Right renal pelvis (tissue), 4 donors: ENCODE data around the gene TGIF2. TPM values are rescaled to one million over a fixed set of nuclear protein-coding genes. Genes with fewer than 3 reads are reported as not detected.
A peak's percentile ranks its signal among the peaks of the same experiment; 100 is the strongest.

ENCODE experiments used
- DNase-seq, 4 donors: peaks; one replicate each; pipeline ENCODE4 v3.0.0-alpha.2; 2013; ENCODE audit warnings: low read depth in 4 of 4, low spot score in 3 of 4, missing footprints in 1 of 4
- polyA plus RNA-seq, 4 donors: library from polyadenylated mRNA; unstranded; fragments of 120-200 nt; gene quantifications; one replicate each; pipeline ENCODE4 v1.2.1, GENCODE V29; 2013; ENCODE audit not compliant: insufficient read length in 4 of 4

Gene TGIF2
- polyA plus RNA-seq, 4 donors, result 53.9 to 66.3 (median 63.0) TPM

DNA sequence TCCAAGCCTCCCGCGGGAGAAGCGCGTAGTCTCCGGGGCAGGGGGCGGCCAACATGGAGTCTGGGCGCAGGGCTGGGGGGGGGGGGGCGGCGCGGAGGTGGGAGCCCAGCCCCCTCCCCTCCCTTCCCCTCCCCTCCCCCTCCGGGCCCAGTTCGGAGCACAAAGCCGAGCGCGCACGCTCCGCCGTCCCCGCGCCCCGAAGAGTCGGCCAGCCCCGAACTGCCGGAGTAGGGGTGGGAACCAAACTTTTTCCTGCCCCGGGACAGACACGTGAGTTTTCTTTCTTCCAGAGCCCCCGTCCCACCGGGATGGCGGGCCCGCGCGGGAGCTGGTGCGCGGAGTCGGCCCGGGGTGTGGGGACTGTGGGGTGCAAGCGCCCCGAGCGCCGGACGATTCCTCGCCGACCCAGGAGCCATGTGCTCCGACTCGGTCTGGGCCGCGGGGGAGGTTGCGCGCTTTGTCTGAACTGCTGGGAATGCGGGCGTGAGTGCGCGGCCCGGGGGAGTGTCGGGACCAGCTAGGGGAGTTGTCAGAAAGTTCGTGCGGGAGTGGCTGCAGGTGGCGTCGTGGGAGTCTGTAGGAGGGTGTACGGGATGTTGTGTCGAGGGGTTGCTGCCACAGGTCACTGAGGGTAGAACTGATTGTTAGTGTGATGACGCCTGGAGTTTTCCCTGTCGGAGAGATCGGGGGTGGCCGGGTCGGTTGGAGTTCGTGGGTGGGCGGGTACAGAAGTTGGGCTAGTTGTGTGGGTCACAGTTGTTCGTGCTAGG, 1.2 kb downstream of the TGIF2 start:
- peak in 2 of 4 donors; percentile 60 to 68 for DNase-seq

DNA sequence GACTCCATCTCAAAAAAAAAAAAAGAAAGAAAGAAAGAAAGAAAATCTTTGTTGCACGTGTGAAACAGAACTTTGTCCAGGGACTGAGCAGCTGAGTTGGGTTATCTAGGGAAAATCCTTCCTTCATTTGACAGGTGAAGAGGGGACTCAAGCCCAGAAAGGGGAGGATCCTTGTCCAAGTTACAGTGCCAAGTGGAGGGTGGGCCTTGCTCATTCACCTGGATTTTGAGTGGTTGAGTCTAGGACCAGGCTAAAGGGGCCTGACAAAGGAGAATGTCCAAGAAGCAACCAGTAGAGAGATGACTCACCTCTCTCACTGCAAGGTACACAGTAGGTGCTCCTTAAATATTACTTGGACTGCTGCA, 2.7 kb downstream of the TGIF2 start:
- no peak for DNase-seq

DNA sequence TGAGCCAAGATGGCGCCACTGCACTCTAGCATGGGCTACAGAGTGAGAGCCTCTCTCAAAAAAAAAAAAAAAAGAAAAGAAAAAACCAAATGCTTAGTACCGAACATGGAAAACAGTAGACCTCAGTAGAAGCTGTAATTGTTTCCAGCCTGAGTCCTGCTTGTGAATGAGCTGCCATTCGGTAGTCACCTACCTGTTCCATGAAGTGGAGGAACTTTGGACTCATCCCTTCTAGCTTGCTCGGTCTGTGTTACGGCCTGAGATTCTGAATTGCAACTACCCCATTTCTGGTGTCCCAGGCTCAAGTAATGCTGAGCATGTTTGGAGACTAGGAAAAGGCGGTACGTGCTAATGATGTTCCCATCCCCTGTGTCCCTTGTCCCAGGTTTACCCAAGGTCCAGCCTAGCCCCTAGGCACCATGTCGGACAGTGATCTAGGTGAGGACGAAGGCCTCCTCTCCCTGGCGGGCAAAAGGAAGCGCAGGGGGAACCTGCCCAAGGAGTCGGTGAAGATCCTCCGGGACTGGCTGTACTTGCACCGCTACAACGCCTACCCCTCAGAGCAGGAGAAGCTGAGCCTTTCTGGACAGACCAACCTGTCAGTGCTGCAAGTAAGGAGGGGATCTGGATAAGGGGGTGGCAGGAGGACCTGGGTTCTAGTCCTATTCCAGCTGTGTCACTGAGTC, 5.1 kb downstream of the TGIF2 start:
- no peak for DNase-seq

GRCh38 chr20:36579996-36580545, 6.7 kb downstream of the TGIF2 start:
- no peak for DNase-seq

DNA sequence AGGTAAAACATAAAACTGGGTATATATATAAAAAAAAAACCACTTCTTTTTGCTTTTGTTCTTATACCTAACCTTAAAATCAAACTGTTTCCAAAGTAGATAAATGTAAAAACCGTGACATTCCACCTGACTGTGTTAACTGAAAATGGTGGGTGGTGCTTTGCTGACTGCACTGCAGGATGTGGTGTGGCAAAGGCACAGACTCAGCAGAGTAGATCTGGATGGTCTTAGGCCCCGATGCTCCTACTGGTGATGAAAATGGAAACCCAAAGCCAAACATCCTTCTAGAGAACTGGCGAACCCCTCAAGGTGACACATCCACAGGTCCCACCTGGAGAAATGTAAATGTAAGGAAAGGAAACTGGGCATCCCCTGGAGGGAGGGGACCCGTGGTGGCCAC, 8.9 kb downstream of the TGIF2 start:
- DNase-seq, result no peak

DNA sequence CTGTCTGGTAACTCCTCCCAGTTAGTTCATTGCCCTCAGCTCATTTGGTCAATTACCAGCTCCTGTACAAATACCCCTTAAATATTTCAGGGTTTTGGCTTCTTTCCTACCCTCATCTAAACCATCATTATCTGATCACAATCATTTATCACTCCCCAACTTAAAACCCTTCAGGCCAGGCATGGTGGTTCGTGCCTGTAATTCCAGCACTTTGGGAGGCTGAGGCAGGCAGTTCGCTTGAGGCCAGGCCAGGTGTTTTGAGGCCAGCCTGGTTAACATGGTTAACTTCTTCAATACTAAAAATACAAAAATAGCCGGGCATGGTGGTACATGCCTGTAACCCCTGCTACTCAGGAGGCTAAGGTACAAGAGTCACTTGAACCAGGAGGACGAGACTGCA, 9.4 kb downstream of the TGIF2 start:
- DNase-seq, result no peak

DNA sequence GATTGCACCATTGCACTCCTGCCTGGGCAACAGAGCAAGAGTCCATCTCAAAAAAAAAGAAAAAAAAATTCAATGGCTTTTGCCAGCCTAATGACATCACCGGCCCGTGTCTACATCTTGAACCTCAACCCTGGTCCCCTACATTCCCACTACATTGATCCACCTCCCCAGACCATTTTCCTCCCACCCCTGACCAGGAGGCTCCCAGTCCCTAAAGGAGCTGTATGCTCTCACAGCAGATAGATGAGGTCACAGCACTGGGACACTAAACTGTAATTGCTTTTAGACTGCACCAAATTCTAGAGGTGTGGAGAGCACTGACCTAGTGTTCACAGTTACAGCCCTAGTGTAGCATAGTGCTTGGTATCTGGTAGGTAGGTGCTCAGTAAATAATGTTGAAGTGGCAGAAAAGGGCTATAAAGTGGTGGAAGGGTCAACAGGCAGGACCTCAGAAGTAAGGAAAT, 10.7 kb downstream of the TGIF2 start:
- DNase-seq, result no peak

GRCh38 chr20:36585410-36586125, 12.2 kb downstream of the TGIF2 start:
- no peak for DNase-seq

DNA sequence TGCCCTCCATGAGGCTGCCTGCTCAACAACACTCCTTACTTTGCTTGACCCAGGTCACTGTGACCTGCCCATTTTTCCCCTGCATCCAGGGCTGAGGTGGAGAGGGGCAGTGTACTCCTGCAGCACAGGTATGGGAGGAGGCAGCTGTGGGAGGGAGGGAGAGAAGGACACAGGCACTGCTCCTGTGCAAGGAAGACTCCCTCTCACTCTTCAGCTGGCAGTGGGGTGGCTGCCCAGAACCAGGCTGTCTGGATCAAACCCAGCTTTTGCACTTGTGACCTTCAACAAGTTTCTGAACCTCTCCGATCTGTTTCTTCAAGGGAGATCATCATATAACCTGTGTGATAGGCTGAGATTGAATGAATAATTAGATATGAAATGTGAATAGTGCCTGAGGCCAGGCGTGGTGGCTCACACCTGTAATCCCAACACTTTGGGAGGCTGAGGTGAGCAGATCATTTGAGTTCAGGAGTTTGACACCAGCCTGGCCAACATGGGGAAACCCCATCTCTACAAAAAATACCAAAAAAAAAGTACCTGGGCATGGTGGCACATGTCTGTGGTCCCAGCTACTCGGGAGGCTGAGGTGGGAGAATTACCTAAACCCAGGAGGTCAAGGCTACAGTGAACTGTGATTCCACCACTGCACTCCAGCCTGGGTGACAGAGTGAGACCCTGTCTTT, 14.1 kb downstream of the TGIF2 start:
- DNase-seq, result no peak

- no peak for DNase-seq
Observed at GRCh38 chr20:36591281-36591680, 17.9 kb downstream of the TGIF2 start.

DNA sequence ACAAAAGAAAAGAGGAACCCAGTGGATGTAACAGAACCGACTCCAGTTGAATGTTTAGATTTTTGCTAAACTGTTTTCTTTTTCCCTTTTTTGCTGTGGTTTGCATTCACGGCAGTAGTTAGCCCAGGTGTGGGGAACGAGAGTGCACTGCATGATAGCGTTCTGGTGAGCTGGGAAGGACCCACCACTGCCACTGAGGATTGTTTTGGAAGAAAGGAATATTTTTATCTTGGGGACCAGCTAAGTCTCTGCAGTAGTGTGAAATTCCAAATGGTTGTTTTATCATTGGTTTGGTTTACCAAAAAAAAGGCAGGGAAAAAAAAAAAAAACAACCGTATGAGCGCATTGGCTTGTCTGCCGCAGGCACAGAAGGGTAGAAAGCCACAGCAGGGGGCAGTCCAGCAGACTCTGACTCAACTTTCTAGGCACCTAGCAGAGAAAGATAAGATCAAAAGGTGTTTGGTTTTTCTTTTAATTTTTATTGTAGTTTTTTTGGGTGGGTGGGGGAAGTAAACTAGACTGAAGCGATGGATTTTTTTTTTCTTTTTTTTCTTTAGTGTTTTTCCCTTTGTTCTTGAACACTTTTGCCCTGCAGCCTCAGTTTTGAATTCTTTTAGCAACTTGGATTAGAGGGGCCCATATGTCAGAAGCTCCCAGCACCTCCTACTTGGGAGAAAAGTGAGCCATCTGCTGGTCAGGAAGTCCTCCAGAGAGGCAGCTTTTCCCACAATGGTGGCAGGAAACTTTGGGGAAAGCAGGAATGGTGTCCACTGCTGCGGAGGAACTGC, 18.7 kb downstream of the TGIF2 start:
- DNase-seq, result no peak

GRCh38 chr20:36593347-36593929, 20.0 kb downstream of the TGIF2 start:
- no peak for DNase-seq

DNA sequence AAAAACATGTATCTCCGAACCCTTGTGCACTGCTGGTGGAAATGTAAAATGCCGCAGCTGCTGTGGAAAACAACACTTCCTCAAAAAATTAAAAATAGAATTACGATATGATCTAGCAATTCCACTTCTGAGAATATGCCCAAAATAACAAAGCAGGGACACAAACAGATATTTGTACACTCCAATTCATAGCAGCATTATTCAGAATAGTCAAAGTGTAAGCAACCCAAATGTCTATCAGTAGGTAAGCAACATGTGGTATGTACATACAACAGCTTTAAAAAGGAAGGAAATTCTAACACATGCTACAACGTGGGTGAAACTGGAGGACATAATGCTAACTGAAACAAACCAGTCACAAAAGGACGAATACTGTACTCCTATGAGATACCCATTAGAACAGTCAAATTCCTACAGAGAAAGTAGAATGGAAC, 26.5 kb downstream of the TGIF2 start:
- no peak for DNase-seq

GRCh38 chr20:36601540-36601939, 28.1 kb downstream of the TGIF2 start:
- no peak for DNase-seq

- DNase-seq, result no peak
Observed at GRCh38 chr20:36604952-36605398, 31.6 kb downstream of the TGIF2 start.

DNA sequence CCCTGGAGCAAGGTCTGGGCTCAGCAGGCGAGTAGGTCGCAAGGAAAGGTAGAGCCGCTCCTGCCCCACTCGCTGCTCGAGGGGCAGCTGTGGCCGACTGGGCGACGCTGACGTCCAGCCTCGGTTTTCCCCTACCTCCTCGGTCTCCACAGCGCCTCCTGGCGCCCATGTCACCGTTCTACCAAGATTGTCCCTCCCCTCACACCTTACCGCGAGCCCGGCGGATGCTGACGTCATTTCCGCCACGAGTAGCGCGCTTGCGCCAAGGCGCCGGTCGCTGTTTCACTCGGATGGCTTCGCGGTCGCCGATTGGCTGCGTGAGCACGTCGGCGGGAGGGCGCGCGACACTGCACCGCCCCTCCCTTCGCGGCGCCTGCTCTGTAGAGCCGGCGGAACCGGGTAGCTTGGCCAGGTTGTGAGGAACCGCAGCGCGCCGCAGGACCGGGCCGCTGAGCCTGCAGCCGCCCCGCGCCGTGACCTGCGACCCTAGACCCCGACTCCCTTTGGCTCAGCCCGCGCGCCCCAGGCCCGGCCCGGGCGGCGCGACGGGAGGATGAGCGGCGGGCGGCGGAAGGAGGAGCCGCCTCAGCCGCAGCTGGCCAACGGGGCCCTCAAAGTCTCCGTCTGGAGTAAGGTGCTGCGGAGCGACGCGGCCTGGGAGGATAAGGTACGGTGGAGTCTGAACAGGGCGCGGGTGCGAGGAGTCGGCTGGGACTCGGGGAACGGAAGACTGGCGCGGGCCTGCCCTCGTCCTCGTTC, 32.2 kb downstream of the TGIF2 start, which contains the start of gene RAB5IF:
Gene RAB5IF, plus strand, starts transcription at position 381 of the 759 bp plus-strand sequence. Its CDS starts 173 bp downstream, at position 554.
- peak; percentile 99 to 100 (median 100) for DNase-seq

DNA sequence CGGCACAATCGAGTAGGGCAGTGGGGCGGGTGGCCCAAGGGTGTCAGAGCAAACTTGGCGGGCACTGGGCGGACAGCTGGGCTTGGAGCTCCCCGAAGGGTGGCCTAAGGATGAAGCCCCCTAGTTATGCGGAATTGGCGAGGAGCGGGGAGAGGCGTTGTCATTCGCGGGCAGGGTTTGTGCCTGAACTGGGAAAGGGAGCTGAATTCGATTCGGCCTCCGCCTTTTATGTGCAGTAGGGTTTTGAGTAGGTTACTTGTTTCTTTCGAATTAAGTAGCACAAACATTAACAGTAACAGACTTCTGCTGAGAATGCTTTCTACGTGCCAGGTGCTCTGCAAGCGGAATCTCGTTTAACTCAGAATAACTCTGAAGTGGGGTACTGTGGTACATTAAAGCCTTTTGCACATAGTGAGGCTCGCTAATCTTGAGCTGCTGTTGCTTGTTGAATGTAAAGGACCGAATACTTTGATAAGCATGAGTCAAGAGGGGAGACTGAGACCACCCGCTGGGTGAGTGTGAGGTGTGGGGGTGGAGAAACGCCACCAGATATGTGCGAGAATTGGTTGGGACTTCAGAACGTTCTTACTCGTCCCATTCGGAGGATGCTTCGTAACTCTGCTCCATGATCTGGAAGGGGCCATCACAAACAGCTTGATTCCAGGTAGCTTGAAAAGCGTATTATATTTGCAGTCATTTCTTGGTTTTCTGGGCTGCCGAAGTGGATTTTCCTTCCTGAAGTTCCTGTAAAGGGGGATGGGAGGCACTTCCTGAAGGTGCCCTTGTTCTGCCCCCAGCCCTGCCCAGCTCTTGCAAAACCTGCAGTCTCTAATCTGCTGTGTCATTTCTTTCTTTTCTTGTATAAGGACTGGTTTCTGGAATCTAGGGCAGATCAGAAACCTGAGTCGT, 33.0 kb downstream of the TGIF2 start:
- DNase-seq, result no peak
